Measurements from ENCODE around the gene JAK2.

DNA sequence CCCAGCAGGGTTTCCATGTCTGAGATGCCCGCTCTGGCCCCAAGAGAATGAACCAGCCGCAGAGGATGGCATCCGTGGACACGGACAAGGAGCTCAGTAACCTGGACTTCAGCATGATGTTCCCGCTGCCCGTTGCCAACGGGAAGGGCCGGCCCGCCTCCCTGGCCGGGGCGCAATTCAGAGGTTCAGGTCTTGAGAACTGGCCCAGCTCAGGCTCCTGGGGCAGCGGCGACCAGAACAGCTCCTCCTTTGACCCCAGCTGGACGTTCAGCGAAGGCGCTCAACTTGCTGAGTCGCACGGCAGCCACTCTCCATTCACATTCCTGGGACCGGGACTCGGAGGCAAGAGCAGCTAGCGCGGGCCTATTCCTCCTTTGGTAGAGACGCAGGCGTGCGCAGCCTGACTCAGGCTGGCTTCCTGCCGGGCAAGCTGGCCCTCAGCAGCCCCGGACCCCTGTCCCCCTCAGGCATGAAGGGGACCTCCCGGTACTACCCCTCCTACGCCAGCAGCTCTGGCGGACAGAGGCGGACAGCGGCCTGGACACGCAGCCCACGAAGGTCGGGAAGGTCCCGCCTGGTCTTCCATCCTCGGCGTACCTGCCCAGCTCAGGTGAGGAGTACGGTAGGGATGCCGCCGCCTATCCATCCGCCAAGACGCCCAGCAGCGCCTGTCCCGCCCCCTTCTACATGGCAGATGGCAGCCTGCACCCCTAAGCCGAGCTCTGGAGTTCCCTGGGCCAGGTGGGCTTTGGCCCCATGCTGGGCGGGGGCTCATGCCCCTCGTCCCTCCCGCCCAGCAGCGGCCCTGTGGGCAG is 126.0 kb downstream of the JAK2 start:
- TF ChIP-seq POLR2A (IDR thresholded peaks at IDR 0.05; ENCODE audit: low read depth, low read length) (no peak), EZH2 (IDR thresholded peaks at IDR 0.05; ENCODE audit: borderline replicate concordance, low read depth, low read length, severe bottlenecking) (no peak), POLR2AphosphoS5 (IDR thresholded peaks at IDR 0.05; ENCODE audit: insufficient read depth, low read depth, low read length) (no peak), FOS (IDR thresholded peaks at IDR 0.05; ENCODE audit: borderline replicate concordance, insufficient read depth, low read length) (no peak), GATA2 (IDR thresholded peaks at IDR 0.05; ENCODE audit: insufficient read depth, insufficient read length, low read depth, low read length) (no peak)
- TF ChIP-seq, protein P1, sequence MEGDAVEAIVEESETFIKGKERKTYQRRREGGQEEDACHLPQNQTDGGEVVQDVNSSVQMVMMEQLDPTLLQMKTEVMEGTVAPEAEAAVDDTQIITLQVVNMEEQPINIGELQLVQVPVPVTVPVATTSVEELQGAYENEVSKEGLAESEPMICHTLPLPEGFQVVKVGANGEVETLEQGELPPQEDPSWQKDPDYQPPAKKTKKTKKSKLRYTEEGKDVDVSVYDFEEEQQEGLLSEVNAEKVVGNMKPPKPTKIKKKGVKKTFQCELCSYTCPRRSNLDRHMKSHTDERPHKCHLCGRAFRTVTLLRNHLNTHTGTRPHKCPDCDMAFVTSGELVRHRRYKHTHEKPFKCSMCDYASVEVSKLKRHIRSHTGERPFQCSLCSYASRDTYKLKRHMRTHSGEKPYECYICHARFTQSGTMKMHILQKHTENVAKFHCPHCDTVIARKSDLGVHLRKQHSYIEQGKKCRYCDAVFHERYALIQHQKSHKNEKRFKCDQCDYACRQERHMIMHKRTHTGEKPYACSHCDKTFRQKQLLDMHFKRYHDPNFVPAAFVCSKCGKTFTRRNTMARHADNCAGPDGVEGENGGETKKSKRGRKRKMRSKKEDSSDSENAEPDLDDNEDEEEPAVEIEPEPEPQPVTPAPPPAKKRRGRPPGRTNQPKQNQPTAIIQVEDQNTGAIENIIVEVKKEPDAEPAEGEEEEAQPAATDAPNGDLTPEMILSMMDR (IDR thresholded peaks at IDR 0.05; ENCODE audit: extremely low read depth in 1 of 2, insufficient read depth in 1 of 2, low read depth in 1 of 2, low read length in 2 of 2) = no peak
- TF ChIP-seq, protein P2, sequence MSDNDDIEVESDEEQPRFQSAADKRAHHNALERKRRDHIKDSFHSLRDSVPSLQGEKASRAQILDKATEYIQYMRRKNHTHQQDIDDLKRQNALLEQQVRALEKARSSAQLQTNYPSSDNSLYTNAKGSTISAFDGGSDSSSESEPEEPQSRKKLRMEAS (IDR thresholded peaks at IDR 0.05; ENCODE audit: insufficient read depth, insufficient read length) = no peak
